Mucosa of stomach (tissue), 1 donor: ENCODE measurements around the gene RAB8B.

Source experiments
- H3K27me3 ChIP-seq: one replicate; pipeline ENCODE4 v1.7.0; 2013; ENCODE audit warnings: mild to moderate bottlenecking, low read length; ENCODE audit not compliant: control insufficient read depth, insufficient read depth
- H3K36me3 ChIP-seq: one replicate; pipeline ENCODE4 v1.7.0; 2013; ENCODE audit warnings: low read length; ENCODE audit not compliant: control insufficient read depth, insufficient read depth
- H3K4me1 ChIP-seq: one replicate; pipeline ENCODE4 v1.7.0; 2013; ENCODE audit warnings: mild to moderate bottlenecking, low read length; ENCODE audit not compliant: control insufficient read depth, insufficient read depth
- H3K4me3 ChIP-seq: one replicate; pipeline ENCODE4 v1.7.0; 2013; ENCODE audit warnings: low read length
- H3K9ac ChIP-seq: one replicate; pipeline ENCODE4 v1.7.0; 2013; ENCODE audit warnings: mild to moderate bottlenecking, low read length, moderate library complexity
- H3K9me3 ChIP-seq: one replicate; pipeline ENCODE4 v1.7.0; 2013; ENCODE audit warnings: mild to moderate bottlenecking, low read length, moderate library complexity; ENCODE audit not compliant: control insufficient read depth
- donor health status: Pancreatic carcinoma.

Gene RAB8B

DNA sequence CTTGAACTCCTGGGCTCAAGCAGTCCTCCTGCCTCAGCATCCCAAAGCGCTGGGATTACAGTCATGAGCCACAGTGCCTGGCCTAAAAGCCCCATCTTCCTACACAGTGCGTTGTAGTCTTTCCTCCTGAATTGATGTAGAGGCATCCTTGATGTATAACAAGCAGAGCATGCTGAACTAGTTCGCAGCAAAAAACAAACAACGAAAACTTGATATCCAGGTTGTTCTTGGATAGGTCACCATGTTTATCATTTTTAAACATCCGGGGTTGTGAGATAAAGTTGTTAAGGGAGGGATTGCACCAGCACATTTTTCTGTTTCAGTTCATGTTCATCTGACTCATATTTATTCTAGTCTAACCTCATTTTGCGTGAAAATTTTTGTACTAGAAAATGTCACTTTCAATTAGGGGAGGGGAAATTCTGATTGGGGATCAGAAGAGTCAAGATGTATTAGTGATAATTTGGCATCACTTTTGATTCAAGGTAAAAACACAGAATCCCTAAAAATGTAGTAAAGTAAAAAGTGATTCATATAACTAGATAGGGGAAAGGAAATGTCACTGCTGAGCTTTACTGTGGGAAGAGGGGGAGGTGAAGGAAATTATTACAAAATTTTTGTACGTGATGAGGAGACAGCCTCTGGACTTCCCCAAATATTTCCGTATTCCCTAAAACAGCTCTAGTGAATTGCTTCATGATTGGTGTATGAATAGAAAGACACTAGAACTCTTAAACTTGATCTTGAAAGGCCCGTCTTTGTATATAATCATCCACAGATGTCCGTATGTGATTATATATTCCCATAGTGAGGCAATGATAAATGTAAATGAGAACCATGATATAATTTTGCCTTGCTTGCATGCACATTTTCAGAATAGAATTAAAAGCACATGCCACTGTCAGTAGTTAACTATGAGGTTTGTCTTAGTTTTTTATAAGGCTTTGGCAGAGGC, 22.9 kb downstream of the RAB8B start:
- Histone ChIP-seq H3K4me3 (no peak overlapping the region), H3K9ac (no peak overlapping the region), H3K36me3 (no peaks in the 10 kb centered on the region), H3K9me3 (no peaks in the 10 kb centered on the region), H3K4me1 (peaks cover 34% of the 10 kb centered on the region), H3K27me3 (no peaks in the 10 kb centered on the region)

DNA sequence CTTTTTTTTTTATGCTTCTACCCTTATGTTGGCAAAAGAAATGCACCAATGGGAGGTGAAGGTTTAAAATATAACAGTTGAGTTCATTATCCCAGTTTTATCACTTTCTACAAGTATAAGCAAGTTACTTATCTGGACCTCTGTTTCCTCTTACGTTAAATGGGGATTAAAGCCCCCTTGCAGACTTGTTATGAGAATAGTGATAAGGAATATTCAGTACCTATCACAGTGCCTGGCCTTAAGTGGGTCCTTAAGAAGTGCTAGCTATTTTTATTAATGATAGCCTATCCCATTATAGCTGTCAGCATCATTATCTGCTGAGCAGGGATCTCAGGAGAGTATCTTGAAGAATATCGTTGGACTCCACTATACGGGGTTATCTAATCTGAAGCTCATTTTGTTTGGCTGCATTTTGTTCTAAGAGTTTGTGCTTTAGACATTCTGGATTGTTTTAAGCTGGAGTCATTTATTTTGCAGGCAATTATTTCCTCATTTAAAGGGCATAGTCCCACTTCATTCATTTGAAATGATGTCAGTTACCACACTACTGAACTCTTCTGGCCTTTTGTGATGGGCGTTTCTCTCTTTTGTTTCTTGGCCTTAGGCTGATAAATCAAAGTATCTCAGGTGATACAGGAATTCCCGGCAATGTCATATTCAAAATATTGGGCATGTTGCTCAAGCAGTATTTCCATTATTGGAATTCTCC, 28.8 kb downstream of the RAB8B start:
- no peak overlapping the region for H3K4me3 ChIP-seq
- H3K9me3 ChIP-seq, result no peaks in the 10 kb centered on the region
- peaks cover 22% of the 10 kb centered on the region for H3K4me1 ChIP-seq
- no peaks in the 10 kb centered on the region for H3K36me3 ChIP-seq
- no peak overlapping the region for H3K9ac ChIP-seq
- H3K27me3 ChIP-seq, result no peaks in the 10 kb centered on the region

DNA sequence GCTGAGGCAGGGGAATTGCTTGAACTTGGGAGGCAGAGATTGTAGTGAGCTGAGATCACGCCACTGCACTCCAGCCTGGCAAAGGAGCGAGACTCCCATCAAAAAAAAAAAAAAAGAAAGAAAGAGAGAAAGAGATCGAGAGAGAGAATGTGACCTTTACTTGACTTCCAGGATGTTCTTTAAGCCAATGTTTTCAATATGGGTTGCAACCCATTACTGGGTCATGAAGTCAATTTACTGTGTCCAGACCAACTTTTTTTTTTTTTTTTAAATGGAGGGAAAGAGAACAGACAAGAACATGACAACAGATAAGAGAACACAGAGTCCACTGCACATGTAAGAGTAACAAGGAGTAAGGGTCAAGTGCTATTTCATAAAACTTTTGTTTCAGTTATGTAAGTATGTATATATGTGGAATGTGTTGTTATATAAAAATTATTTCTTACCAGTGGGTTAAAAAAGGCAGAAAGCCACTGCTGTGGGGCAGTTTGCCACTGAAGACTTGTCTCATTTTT, 29.8 kb downstream of the RAB8B start:
- Histone ChIP-seq H3K4me1 (peaks cover 21% of the 10 kb centered on the region), H3K27me3 (no peaks in the 10 kb centered on the region), H3K9me3 (no peaks in the 10 kb centered on the region), H3K4me3 (no peak overlapping the region), H3K36me3 (no peaks in the 10 kb centered on the region), H3K9ac (no peak overlapping the region)

DNA sequence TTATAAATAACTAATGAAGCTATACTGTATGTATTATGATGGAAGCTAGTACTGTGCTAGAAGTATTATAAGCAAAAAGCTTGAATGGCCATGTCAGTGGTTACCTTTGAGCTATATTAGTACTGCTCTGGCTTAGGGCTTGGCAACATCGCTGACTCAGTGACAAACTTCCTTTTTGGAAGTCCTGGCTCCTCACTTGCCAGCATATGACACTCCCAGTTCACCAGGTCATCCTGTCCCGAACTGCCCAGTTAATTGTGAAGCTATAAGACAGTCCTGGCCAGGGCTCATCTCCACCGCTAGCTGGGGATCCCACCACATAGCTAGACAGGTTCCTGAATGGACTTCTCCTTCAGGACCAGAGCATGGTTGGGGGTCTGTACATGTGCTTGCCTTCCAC, 31.9 kb downstream of the RAB8B start:
- Histone ChIP-seq H3K9me3 (no peaks in the 10 kb centered on the region), H3K36me3 (no peaks in the 10 kb centered on the region), H3K27me3 (no peaks in the 10 kb centered on the region), H3K9ac (no peak overlapping the region), H3K4me1 (peaks cover 21% of the 10 kb centered on the region), H3K4me3 (no peak overlapping the region)

DNA sequence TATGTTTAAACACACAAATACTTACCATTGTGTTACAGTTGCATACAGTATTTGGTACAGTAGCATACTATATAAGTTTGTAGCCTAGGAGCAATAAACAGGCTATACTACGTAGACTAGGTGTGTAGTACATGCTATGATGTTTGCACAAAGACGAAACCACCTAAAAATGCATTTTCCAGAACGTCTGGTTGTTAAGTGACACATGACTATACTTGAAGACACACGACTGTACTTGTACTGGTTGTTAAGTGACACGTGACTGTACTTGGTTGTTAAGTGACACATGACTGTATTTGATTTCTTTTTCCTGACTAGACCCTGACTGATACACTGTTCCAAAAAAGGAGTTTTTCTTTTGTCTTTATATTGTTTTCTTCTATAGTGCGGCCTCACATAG, 34.1 kb downstream of the RAB8B start:
- no peak overlapping the region for H3K4me3 ChIP-seq
- H3K9ac ChIP-seq, result no peak overlapping the region
- no peaks in the 10 kb centered on the region for H3K36me3 ChIP-seq
- no peaks in the 10 kb centered on the region for H3K27me3 ChIP-seq
- no peaks in the 10 kb centered on the region for H3K9me3 ChIP-seq
- H3K4me1 ChIP-seq, result peaks cover 25% of the 10 kb centered on the region

DNA sequence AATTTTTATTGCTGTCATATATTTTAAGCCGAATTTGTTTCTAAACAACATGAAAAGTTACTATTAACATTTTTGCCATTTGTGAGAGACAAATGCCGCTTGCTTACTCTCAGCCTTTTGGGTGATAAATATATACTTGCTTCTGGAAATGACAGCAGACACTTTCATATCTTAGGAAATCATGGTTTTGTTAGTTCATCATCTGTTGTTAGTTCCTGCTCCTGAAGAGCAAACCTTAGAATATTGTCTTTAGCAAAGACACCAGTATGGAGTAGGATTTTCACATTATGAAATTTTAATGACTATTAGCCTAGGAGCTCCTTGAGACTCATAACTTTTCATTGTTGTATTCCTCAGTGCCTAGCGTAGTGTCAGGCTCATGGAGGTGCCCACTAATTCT, 36.0 kb downstream of the RAB8B start:
- Histone ChIP-seq H3K27me3 (no peaks in the 10 kb centered on the region), H3K9ac (no peak overlapping the region), H3K9me3 (no peaks in the 10 kb centered on the region), H3K36me3 (no peaks in the 10 kb centered on the region), H3K4me3 (no peak overlapping the region), H3K4me1 (peaks cover 25% of the 10 kb centered on the region)

DNA sequence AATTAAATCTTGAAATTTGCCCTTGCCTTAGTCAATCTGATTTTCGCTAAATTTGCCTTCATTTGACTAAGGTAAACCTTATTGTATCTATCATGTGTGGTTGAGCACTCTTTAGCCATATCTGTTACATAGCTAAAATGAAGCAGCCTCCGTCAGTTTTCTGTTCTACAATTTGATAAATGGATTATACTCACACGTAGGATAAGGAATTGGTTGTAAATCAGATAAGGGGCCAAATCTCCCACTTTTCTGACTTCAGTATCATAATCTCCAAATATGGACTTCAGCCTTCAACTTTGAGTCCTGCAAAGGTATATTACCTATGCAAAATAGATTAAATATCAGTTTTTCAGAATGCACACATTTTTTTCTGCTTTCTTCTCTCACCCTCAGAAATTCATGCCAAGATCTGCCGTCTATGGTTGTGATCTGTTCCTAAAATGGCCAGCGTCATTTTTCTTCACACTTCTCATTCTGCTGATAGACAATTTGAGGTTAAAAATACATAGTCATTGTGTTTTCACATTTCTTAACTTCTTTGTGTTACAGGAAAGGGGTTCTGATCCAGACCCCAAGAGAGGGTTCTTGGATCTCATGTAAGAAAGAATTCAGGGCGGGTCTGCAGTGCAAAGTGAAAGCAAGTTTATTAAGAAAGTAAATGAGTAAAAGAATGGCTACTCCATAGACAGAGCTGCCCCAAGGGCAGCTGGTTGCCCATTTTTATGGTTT, 36.9 kb downstream of the RAB8B start:
- Histone ChIP-seq H3K9ac (no peak overlapping the region), H3K36me3 (no peaks in the 10 kb centered on the region), H3K27me3 (no peaks in the 10 kb centered on the region), H3K9me3 (no peaks in the 10 kb centered on the region), H3K4me1 (peaks cover 17% of the 10 kb centered on the region), H3K4me3 (no peak overlapping the region)

DNA sequence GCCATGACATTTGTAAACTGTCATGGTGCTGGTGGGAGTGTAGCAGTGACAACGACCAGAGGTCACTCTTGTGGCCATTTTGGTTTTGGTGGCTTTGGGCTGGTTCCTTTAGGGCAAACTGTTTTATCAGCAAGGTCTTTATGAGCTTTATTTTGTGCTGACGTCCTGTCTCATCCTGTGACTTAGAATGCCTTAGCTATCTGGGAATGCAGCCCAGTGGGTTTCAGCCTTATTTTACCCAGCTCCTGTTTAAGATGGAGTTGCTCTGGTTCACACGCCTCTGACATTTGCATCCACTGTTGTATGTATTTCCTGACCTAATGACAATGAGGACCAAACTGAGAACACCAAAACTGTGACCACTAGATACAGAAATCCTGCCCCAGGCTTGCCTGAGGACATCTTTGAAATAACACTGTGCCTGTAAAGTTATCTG, 37.6 kb downstream of the RAB8B start:
- Histone ChIP-seq H3K9me3 (no peaks in the 10 kb centered on the region), H3K36me3 (no peaks in the 10 kb centered on the region), H3K4me1 (peaks cover 11% of the 10 kb centered on the region), H3K27me3 (no peaks in the 10 kb centered on the region), H3K9ac (no peak overlapping the region), H3K4me3 (no peak overlapping the region)

DNA sequence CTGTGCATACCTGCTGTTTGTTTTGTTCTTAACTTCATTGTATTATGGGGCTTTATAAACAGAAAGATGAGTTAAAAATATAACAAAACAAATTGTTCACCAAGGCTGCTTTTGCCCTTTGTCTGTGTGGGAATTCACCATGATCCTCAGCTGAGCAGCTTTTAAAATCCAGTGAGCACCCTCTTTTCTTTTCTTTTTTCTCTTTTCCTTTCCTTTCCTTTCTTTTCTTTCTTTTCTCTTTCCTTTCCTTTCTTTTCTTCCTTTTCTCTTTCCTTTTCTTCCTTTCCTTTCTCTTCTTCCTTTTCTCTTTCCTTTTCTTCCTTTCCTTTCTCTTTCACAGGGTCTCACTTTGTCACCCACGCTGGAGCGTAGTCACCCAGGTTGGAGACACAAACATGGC, 38.3 kb downstream of the RAB8B start:
- Histone ChIP-seq H3K9me3 (no peaks in the 10 kb centered on the region), H3K9ac (no peak overlapping the region), H3K4me1 (peaks cover 9% of the 10 kb centered on the region), H3K36me3 (no peaks in the 10 kb centered on the region), H3K27me3 (no peaks in the 10 kb centered on the region), H3K4me3 (no peak overlapping the region)

DNA sequence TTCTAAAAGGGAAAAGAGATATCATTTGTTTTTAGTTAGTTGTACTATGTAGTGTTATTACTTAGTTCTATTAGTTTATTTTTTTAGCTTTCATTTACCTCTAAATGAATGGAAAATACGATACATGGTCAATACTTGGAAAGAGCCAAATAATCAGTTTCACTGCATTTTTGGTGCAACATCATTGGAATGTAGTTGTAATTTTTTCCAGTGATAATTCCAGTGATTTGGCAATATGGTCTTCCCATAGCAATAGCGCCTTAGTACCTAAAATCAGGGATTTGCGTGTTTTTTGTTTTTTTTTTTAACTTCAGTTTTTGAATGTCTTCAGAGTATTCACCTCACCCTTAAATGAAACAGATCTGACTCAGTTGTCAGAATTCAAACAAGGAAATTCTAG, 41.8 kb downstream of the RAB8B start:
- Histone ChIP-seq H3K9ac (no peak overlapping the region), H3K36me3 (no peaks in the 10 kb centered on the region), H3K9me3 (no peaks in the 10 kb centered on the region), H3K4me1 (peaks cover 32% of the 10 kb centered on the region), H3K4me3 (no peak overlapping the region), H3K27me3 (no peaks in the 10 kb centered on the region)

DNA sequence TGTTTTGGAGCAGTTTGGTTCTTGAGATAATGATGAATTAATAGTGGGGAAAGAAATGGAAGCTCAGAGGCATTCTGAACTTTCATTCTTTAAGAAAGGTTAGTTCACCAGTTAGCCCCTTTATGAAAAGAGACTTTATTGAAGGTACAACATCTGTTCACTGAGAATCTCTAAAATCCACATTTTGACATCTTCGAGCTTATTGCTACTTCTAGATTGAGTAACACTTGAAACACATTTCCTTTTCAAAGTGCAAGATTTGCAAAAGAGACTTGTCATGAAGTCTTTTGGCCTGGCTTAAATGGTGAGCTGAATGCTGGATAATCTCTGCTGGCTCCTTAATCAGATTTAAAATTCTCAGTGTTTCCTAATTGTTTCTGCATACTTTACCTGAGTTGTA, 42.3 kb downstream of the RAB8B start:
- no peaks in the 10 kb centered on the region for H3K9me3 ChIP-seq
- no peak overlapping the region for H3K9ac ChIP-seq
- H3K27me3 ChIP-seq, result no peaks in the 10 kb centered on the region
- H3K36me3 ChIP-seq, result no peaks in the 10 kb centered on the region
- peaks cover 30% of the 10 kb centered on the region for H3K4me1 ChIP-seq
- no peak overlapping the region for H3K4me3 ChIP-seq

DNA sequence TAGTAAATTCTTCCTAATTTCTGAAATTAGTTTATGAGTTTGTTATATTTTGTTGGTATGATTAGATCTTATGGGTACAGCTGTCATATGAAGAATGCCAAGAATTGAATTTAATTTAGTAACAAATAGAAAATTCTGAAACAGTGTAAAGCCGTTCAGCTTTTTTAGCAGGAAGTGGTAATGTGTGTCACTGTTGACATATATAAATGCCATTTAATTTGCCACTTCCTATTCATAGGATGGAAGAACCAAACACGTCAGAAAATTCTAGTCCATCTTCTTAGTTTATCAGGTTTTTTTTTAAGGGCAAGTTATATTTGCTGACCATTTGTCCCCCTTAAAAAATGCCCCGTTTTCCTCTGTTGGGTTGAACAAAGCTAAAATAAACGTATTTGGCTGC, 43.0 kb downstream of the RAB8B start:
- no peaks in the 10 kb centered on the region for H3K27me3 ChIP-seq
- no peaks in the 10 kb centered on the region for H3K36me3 ChIP-seq
- no peak overlapping the region for H3K4me3 ChIP-seq
- peaks cover 28% of the 10 kb centered on the region for H3K4me1 ChIP-seq
- H3K9ac ChIP-seq, result no peak overlapping the region
- H3K9me3 ChIP-seq, result no peaks in the 10 kb centered on the region
